OCI-LY7 (cell line): Measurements from ENCODE around the gene GSG1L2. TPM values are rescaled to one million over a fixed set of nuclear protein-coding genes. Genes with fewer than 3 reads are reported as not detected.

Source experiments
- BruUV-seq: library from RNA; stranded (reverse); fragments of 400-500 nt; replicated peaks from 2 replicates; lab custom pipeline; 2021; lab: Mats Ljungman, UMichigan
- CTCF ChIA-PET: fragments of 300-600 bp; sonication (Branson Sonifier 250); formaldehyde crosslinking; loops from one replicate; lab custom pipeline; 2022; ENCODE audit warnings: antibody characterized with exemption; ENCODE audit not compliant: unreplicated experiment; lab: Charles Lee
- POLR2A ChIA-PET: fragments of 300-600 bp; sonication (Branson Sonifier 250); formaldehyde crosslinking; loops from one replicate; lab custom pipeline; 2022; ENCODE audit warnings: antibody characterized with exemption; lab: Charles Lee
- DNase-seq: peaks from one replicate; pipeline ENCODE4 v3.0.0-alpha.2; 2015; ENCODE audit warnings: low spot score
- H2AFZ ChIP-seq: fragments of 200-600 bp; sonication (generic), shearing (Covaris generic); 2 replicates; pipeline ENCODE4 v1.6.1; 2014; ENCODE audit warnings: mild to moderate bottlenecking, antibody characterized with exemption, low read length, moderate library complexity
- H3K27ac ChIP-seq: fragments of 200-600 bp; sonication (generic); 2 replicates; pipeline ENCODE4 v1.5.1; 2014; ENCODE audit warnings: mixed run types, low read depth, mild to moderate bottlenecking, moderate library complexity, low read length, inconsistent platforms; ENCODE audit not compliant: poor library complexity, severe bottlenecking
- H3K36me3 ChIP-seq: fragments of 200-600 bp; sonication (generic); 2 replicates; pipeline ENCODE4 v1.6.1; 2014; ENCODE audit warnings: mild to moderate bottlenecking, antibody characterized with exemption, low read length, moderate library complexity, mixed read lengths; ENCODE audit not compliant: insufficient read depth
- H3K4me1 ChIP-seq: fragments of 200-600 bp; sonication (generic); 2 replicates; pipeline ENCODE4 v1.5.1; 2014; ENCODE audit warnings: mild to moderate bottlenecking, low read length; ENCODE audit not compliant: insufficient read depth, poor library complexity, severe bottlenecking
- H3K4me2 ChIP-seq: fragments of 200-600 bp; sonication (generic); 2 replicates; pipeline ENCODE4 v1.6.1; 2014; ENCODE audit warnings: mild to moderate bottlenecking, low read length
- H3K4me3 ChIP-seq: fragments of 200-600 bp; sonication (generic); 2 replicates; pipeline ENCODE4 v1.5.1; 2014; ENCODE audit warnings: mild to moderate bottlenecking, low read depth, low read length; ENCODE audit not compliant: poor library complexity, severe bottlenecking
- H3K79me2 ChIP-seq: fragments of 200-600 bp; sonication (generic); 2 replicates; pipeline ENCODE4 v1.6.1; 2016; ENCODE audit warnings: low read depth, mild to moderate bottlenecking, low read length, moderate library complexity, mixed read lengths; ENCODE audit not compliant: insufficient read depth
- H3K9me2 ChIP-seq: fragments of 200-600 bp; sonication (generic); 2 replicates; pipeline ENCODE4 v1.6.1; 2016; ENCODE audit warnings: mild to moderate bottlenecking, low read length, mixed read lengths; ENCODE audit not compliant: insufficient read depth
- H3K9me3 ChIP-seq: fragments of 200-600 bp; sonication (generic); 2 replicates; pipeline ENCODE4 v1.6.1; 2014; ENCODE audit warnings: mild to moderate bottlenecking, mixed run types, low read length, mixed read lengths
- H4K20me1 ChIP-seq: fragments of 200-600 bp; sonication (generic); 2 replicates; pipeline ENCODE4 v1.6.1; 2014; ENCODE audit warnings: mild to moderate bottlenecking, antibody characterized with exemption, low read length, moderate library complexity, mixed read lengths; ENCODE audit not compliant: insufficient read depth
- CTCF ChIP-seq: fragments of 200-600 bp; sonication (generic); conservative IDR thresholded peaks from 2 replicates; pipeline ENCODE4 v1.5.1; 2014; ENCODE audit warnings: mild to moderate bottlenecking, antibody characterized with exemption, low read length, moderate library complexity, mixed read lengths
- EZH2phosphoT487 ChIP-seq: fragments of 200-600 bp; sonication (generic); IDR thresholded peaks from 2 replicates; pipeline ENCODE4 v1.6.1; 2018; ENCODE audit warnings: low read depth, borderline replicate concordance, mild to moderate bottlenecking, mixed run types, antibody characterized with exemption, low read length, moderate library complexity, mixed read lengths
- intact Hi-C: fragments of 100-400 bp; cut with micrococcal nuclease; formaldehyde crosslinking; loops from one replicate; pipeline ENCODE4 v1.10.0; 2022; ENCODE audit not compliant: unreplicated experiment
- total RNA-seq, 2 experiments: library from RNA; depleted of rRNA in 1 of 2; stranded (reverse); fragments of >200 nt in 1 of 2; shearing (Covaris generic) in 1 of 2; gene quantifications; 2 replicates each; pipeline ENCODE4 v1.2.3, GENCODE V29; 2014 to 2022

Gene GSG1L2
- total RNA-seq, 2 experiments from 2014 or later = not detected

- H3K9me3 ChIP-seq = no peaks in the 10 kb centered on the region
- H3K4me1 ChIP-seq = no peaks in the 10 kb centered on the region
- no peaks in the 10 kb centered on the region for H4K20me1 ChIP-seq
- ChIA-PET POLR2A (no interaction called here), CTCF (no interaction called here)
- H3K79me2 ChIP-seq = no peaks in the 10 kb centered on the region
- no peak overlapping the region for H3K27ac ChIP-seq
- H2AFZ ChIP-seq = no peak overlapping the region
- H3K4me2 ChIP-seq = no peak overlapping the region
- TF ChIP-seq CTCF (no peak), EZH2phosphoT487 (no peak)
- no TSS peak for BruUV-seq
- intact Hi-C loops = no loop called here
- DNase-seq = no peak
- no peaks in the 10 kb centered on the region for H3K9me2 ChIP-seq
- no peak overlapping the region for H3K4me3 ChIP-seq
- no peaks in the 10 kb centered on the region for H3K36me3 ChIP-seq
These were observed 1.4 kb downstream of the GSG1L2 start for GRCh38 chr17:9820448-9820847.

- CTCF ChIA-PET = no interaction called here
These were observed 3.1 kb downstream of the GSG1L2 start for GRCh38 chr17:9818760-9819159.

More at GRCh38 chr17:9818760-9819159, 3.1 kb downstream of the GSG1L2 start:
- H3K4me1 ChIP-seq = no peaks in the 10 kb centered on the region
- H2AFZ ChIP-seq = no peak overlapping the region
- no peaks in the 10 kb centered on the region for H3K79me2 ChIP-seq
- H3K9me3 ChIP-seq = no peaks in the 10 kb centered on the region
- no peak for DNase-seq
- H3K36me3 ChIP-seq = no peaks in the 10 kb centered on the region
- H4K20me1 ChIP-seq = no peaks in the 10 kb centered on the region
- intact Hi-C loops = no loop called here
- H3K9me2 ChIP-seq = no peaks in the 10 kb centered on the region
- no peak overlapping the region for H3K27ac ChIP-seq
- H3K4me2 ChIP-seq = no peak overlapping the region
- H3K4me3 ChIP-seq = no peak overlapping the region
- TF ChIP-seq EZH2phosphoT487 (no peak), CTCF (no peak)
- POLR2A ChIA-PET = no interaction called here
- no TSS peak for BruUV-seq
